ENCODE measurements around the gene CD5L.

Gene CD5L

DNA sequence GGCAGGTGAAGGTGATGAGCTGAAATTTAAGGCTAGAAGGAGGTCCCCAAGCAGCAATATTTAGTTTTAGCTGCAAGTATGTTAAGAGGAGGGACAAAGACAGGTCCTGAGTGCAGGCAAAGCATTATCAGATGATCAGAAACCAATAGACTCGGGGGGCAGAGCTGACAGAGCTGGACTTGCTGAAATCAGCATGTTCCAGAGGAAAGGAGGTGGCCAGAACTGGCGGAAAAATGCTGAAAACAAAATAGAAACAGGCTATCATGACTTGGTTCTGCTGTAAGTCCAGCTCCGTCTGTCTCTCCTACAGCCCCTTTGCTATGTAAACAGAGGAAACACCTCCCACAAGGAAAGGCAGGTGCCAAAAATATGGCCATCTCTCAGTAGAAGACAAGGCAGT lies at the start of gene CD5L:
CD5L (minus strand) TSS at position 101 of the 400 bp plus-strand sequence. CDS start 107 bp downstream, outside the sequence.
- H3K9me3 ChIP-seq (ENCODE audit: low read depth, low read length) = no peaks in the 10 kb centered on the region
- H3K27ac ChIP-seq = no peak within 1 kb of the TSS
- no peak for TF ChIP-seq POLR2AphosphoS5 (IDR thresholded peaks at IDR 0.05; ENCODE audit: borderline replicate concordance, low read depth, low read length)
- TF ChIP-seq FOXP2 (optimal IDR thresholded peaks at IDR 0.05; ENCODE audit: control extremely low read depth, extremely low read length, insufficient read depth) = no peak
- no peak for TF ChIP-seq EZH2 (IDR thresholded peaks at IDR 0.05)
- no peak within 1 kb of the TSS for H3K4me3 ChIP-seq
- H3K36me3 ChIP-seq (ENCODE audit: insufficient read depth, low read length) = no peaks in the 10 kb centered on the region
- no peak for DNase-seq (ENCODE audit: low read depth, low spot score)
- no peak within 1 kb of the TSS for H3K9ac ChIP-seq (ENCODE audit: insufficient read length)

DNA sequence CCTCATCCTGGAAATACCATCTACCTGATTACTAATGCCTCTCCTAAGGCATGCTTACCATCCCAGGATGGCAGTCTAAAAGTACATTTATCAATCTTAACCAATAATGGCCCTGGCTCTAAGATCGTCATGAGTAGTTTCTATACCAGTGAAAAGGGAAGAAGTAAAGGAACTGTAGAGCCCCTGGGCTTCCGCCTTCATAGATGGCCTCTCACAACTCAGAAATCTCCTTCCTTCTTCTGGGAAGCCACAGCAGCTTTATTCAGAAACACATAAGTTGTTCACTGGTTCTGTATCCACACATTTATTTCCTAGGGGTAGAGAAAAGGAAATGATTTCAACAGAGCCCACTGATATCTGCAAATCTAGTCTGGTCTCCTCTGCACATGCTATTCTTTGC lies 41.0 kb upstream of the CD5L start:
- H3K4me3 ChIP-seq = no peak overlapping the region
- H3K27ac ChIP-seq = no peak overlapping the region
- no peaks in the 10 kb centered on the region for H3K9me3 ChIP-seq (ENCODE audit: low read depth, low read length)
- DNase-seq (ENCODE audit: low read depth, low spot score) = no peak
- TF ChIP-seq EZH2 (IDR thresholded peaks at IDR 0.05) = no peak
- no peak for TF ChIP-seq FOXP2 (optimal IDR thresholded peaks at IDR 0.05; ENCODE audit: control extremely low read depth, extremely low read length, insufficient read depth)
- TF ChIP-seq POLR2AphosphoS5 (IDR thresholded peaks at IDR 0.05; ENCODE audit: borderline replicate concordance, low read depth, low read length) = no peak
- H3K9ac ChIP-seq (ENCODE audit: insufficient read length) = no peak overlapping the region
- H3K36me3 ChIP-seq (ENCODE audit: insufficient read depth, low read length) = no peaks in the 10 kb centered on the region

DNA sequence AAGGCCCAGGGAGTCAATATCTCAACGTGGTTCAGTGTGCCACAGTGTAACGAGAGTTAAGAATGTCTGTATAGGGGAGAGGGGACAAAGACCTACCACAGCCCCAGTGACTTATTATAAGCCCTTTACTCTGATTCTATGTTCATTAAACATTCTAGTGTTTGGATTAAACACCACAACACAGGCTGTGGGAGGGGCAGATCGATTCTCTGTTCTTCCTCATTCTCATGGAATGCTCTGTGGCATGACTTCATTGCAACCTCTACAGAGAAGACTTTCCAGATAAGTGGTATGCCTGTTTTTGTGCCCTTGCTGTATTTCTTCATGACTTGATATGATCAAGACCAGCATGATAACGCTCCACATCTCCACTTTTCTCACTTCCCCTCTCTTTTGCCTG lies 39.0 kb upstream of the CD5L start:
- H3K36me3 ChIP-seq (ENCODE audit: insufficient read depth, low read length) = no peaks in the 10 kb centered on the region

DNA sequence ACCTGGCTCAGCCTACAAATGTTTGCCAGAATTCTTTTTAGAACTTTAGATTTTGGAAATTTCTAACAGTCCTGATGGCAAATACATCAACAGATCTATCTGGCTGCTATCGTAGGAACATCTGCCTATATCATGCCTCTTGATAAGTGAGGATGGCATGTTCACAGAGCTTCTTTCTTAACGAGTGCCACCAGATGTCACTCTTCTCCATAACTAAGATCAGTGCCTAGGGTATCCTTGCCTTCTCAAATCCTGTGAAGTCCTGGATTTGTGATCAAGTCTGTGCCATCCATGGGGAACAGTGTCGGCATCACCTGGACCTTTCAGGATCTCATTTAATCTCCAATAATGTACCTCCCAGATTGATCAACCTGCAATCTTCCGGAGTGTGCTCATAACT lies 36.5 kb upstream of the CD5L start:
- Histone ChIP-seq H3K9me3 (ENCODE audit: low read depth, low read length) (no peaks in the 10 kb centered on the region), H3K9ac (ENCODE audit: insufficient read length) (no peak overlapping the region), H3K27ac (no peak overlapping the region), H3K4me3 (no peak overlapping the region), H3K36me3 (ENCODE audit: insufficient read depth, low read length) (no peaks in the 10 kb centered on the region)
- DNase-seq (ENCODE audit: low read depth, low spot score) = no peak
- no peak for TF ChIP-seq EZH2 (IDR thresholded peaks at IDR 0.05)
- no peak for TF ChIP-seq POLR2AphosphoS5 (IDR thresholded peaks at IDR 0.05; ENCODE audit: borderline replicate concordance, low read depth, low read length)
- TF ChIP-seq FOXP2 (optimal IDR thresholded peaks at IDR 0.05; ENCODE audit: control extremely low read depth, extremely low read length, insufficient read depth) = no peak

More for the DNA sequence above, 39.0 kb upstream of the CD5L start:
- Histone ChIP-seq H3K27ac (no peak overlapping the region), H3K9me3 (ENCODE audit: low read depth, low read length) (no peaks in the 10 kb centered on the region), H3K9ac (ENCODE audit: insufficient read length) (no peak overlapping the region), H3K4me3 (no peak overlapping the region)
- no peak for DNase-seq (ENCODE audit: low read depth, low spot score)
- TF ChIP-seq EZH2 (IDR thresholded peaks at IDR 0.05) = no peak

DNA sequence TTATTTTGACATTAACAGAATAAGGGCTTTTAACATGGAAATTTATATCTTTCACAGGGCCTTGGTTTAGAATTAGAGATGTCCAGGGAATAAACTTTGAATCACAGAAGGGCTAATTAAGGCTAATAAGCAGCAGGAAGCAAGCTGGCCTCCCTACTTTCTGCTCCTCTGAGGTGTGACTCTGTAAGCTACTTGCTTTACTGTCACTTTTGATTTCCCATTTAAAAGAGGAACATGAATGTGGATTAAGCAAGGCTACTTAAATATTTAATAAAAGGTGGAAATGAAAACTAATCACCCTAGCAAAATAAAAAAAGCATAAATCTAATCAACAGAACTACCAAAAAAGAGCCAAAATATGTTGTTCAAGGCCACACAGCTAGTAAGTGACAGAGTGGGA lies 28.9 kb upstream of the CD5L start:
- DNase-seq (ENCODE audit: low read depth, low spot score) = no peak
- H3K4me3 ChIP-seq = no peak overlapping the region
- no peak overlapping the region for H3K9ac ChIP-seq (ENCODE audit: insufficient read length)
- H3K27ac ChIP-seq = no peak overlapping the region
- TF ChIP-seq FOXP2 (optimal IDR thresholded peaks at IDR 0.05; ENCODE audit: control extremely low read depth, extremely low read length, insufficient read depth) = no peak
- no peak for TF ChIP-seq POLR2AphosphoS5 (IDR thresholded peaks at IDR 0.05; ENCODE audit: borderline replicate concordance, low read depth, low read length)
- TF ChIP-seq EZH2 (IDR thresholded peaks at IDR 0.05) = no peak
- no peaks in the 10 kb centered on the region for H3K36me3 ChIP-seq (ENCODE audit: insufficient read depth, low read length)
- H3K9me3 ChIP-seq (ENCODE audit: low read depth, low read length) = no peaks in the 10 kb centered on the region

DNA sequence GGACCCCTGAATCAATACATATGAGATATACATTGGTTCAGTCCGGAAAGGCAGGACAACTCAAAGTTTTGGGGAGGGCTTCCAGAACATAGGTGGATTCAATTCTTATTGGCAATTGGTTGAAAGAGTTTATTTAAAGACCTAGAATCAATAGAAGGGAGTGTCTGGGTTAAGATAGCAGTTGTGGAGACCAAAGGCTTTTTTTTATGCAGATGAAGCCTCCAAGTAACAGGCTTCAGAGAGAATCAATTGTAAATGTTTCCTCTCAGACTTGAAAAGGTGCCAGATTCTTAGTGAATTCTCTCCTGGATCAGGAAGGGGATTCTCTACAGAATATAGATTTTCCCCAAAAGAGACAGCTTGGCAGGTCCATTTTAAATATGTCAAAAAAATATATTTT lies 27.0 kb upstream of the CD5L start:
- TF ChIP-seq EZH2 (IDR thresholded peaks at IDR 0.05) (no peak), POLR2AphosphoS5 (IDR thresholded peaks at IDR 0.05; ENCODE audit: borderline replicate concordance, low read depth, low read length) (no peak), FOXP2 (optimal IDR thresholded peaks at IDR 0.05; ENCODE audit: control extremely low read depth, extremely low read length, insufficient read depth) (no peak)
- Histone ChIP-seq H3K9me3 (ENCODE audit: low read depth, low read length) (no peaks in the 10 kb centered on the region), H3K27ac (no peak overlapping the region), H3K9ac (ENCODE audit: insufficient read length) (no peak overlapping the region), H3K4me3 (no peak overlapping the region), H3K36me3 (ENCODE audit: insufficient read depth, low read length) (no peaks in the 10 kb centered on the region)
- DNase-seq (ENCODE audit: low read depth, low spot score) = no peak

DNA sequence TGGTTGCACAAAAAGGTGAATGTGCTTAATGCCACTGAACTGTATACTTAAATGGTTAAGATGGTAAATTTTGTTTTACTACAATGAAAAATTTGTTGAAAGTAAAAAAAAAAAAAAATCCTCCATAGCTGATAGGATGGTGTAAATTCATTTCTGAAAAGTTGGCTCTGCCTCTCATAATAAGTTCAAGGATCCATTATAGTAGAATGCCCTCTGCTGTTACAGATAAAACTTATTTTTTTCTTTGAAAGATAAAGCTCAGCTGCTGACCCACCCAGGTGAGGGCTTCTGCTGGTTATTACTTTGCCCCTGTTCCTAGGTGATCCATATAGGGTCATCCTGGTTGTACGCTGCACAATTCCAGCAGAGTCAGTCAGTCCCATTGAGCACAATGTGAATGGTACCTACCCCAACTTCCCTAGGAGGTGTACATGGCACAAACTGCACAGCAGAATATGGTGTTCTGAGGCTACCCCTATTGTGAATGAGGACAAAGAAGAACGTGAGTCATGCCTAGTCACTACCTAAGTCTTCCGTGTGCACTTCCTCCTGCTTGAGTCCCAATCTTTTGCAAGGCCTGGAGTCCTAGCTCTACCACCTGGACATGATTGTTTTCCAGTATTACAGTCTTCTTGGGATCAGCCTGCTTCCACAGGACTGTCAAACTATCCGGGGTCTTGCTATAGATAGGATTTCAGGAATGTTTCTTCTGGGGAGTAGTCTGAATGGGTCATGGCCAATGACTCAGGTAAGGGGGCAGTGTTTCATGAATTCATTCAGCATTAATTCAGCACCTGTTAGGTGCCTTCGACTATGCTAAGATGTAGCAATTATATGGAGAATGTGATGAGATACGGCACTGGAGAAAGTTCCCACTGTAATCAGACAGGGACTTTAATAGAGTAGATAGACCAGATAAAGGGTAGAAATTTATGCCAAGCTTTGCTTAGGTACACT lies 20.8 kb upstream of the CD5L start:
- Histone ChIP-seq H3K36me3 (ENCODE audit: insufficient read depth, low read length) (no peaks in the 10 kb centered on the region), H3K9me3 (ENCODE audit: low read depth, low read length) (no peaks in the 10 kb centered on the region), H3K9ac (ENCODE audit: insufficient read length) (no peak overlapping the region), H3K27ac (no peak overlapping the region), H3K4me3 (no peak overlapping the region)
- DNase-seq (ENCODE audit: low read depth, low spot score) = no peak
- TF ChIP-seq FOXP2 (optimal IDR thresholded peaks at IDR 0.05; ENCODE audit: control extremely low read depth, extremely low read length, insufficient read depth) (no peak), EZH2 (IDR thresholded peaks at IDR 0.05) (no peak), POLR2AphosphoS5 (IDR thresholded peaks at IDR 0.05; ENCODE audit: borderline replicate concordance, low read depth, low read length) (no peak)

DNA sequence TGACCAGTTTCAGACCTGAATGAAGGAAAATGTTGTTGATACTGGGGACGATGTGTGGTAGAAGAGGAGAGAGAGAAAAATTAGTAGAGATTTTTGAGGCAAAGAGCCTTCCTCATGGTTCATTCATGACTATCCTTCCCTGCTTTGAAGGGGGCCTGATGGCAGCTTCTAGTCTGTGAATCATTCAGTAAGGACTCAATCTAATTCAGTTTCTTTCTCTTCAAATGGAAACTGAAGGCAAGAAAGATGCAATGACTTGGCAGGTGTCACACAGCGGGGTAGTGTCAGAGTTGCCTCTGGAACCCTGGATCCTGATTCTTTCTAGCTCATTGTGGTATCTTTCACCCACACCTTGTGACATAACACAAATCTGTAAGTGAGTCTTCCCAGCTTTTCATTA lies 14.9 kb upstream of the CD5L start:
- no peaks in the 10 kb centered on the region for H3K9me3 ChIP-seq (ENCODE audit: low read depth, low read length)
- no peak for DNase-seq (ENCODE audit: low read depth, low spot score)
- H3K9ac ChIP-seq (ENCODE audit: insufficient read length) = no peak overlapping the region
- no peak overlapping the region for H3K27ac ChIP-seq
- no peaks in the 10 kb centered on the region for H3K36me3 ChIP-seq (ENCODE audit: insufficient read depth, low read length)
- no peak overlapping the region for H3K4me3 ChIP-seq
- no peak for TF ChIP-seq POLR2AphosphoS5 (IDR thresholded peaks at IDR 0.05; ENCODE audit: borderline replicate concordance, low read depth, low read length)

DNA sequence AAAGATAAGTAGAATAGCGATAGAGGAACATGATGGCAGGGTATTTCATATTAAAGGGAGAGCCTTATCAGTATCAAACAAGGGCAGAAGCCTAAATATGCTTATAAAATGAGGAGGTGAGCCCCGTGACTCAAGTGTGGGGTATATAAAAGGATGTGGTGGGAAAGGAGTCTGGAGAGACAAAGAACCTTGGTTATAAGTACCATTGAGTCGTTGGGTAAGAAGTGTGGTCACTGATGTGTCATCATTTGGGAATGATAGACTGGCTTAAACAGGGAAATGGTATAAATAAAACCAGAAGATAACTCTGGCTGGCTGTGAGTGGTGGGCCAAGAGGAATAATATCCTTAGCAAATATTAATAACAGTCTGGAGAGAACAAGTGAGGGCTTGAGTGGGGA lies 10.9 kb upstream of the CD5L start:
- Histone ChIP-seq H3K36me3 (ENCODE audit: insufficient read depth, low read length) (no peaks in the 10 kb centered on the region), H3K9me3 (ENCODE audit: low read depth, low read length) (no peaks in the 10 kb centered on the region), H3K4me3 (no peak overlapping the region), H3K9ac (ENCODE audit: insufficient read length) (no peak overlapping the region), H3K27ac (no peak overlapping the region)
- TF ChIP-seq FOXP2 (optimal IDR thresholded peaks at IDR 0.05; ENCODE audit: control extremely low read depth, extremely low read length, insufficient read depth) (no peak), POLR2AphosphoS5 (IDR thresholded peaks at IDR 0.05; ENCODE audit: borderline replicate concordance, low read depth, low read length) (no peak), EZH2 (IDR thresholded peaks at IDR 0.05) (no peak)
- no peak for DNase-seq (ENCODE audit: low read depth, low spot score)

Measured in SK-N-MC (cell line).